KMS-11 (cell line): ENCODE results near the gene ADGRG6.

Source experiments
- H2AFZ ChIP-seq: fragments of 200-600 bp; sonication (generic); 2 replicates; pipeline ENCODE4 v1.6.1; 2016; ENCODE audit warnings: antibody characterized with exemption, mixed run types, low read depth
- H3K27ac ChIP-seq: fragments of 200-600 bp; sonication (generic); 2 replicates; pipeline ENCODE4 v1.6.1; 2016; ENCODE audit warnings: mild to moderate bottlenecking, mixed run types
- H3K27me3 ChIP-seq: fragments of 200-600 bp; sonication (generic); 2 replicates; pipeline ENCODE4 v1.6.1; 2017; ENCODE audit warnings: mild to moderate bottlenecking, low read depth, mixed run types, moderate library complexity; ENCODE audit not compliant: insufficient read depth
- H3K36me3 ChIP-seq: fragments of 200-600 bp; sonication (generic); 2 replicates; pipeline ENCODE4 v1.6.1; 2017; ENCODE audit warnings: mild to moderate bottlenecking, mixed run types; ENCODE audit not compliant: insufficient read depth
- H3K4me1 ChIP-seq: fragments of 200-600 bp; sonication (generic); 2 replicates; pipeline ENCODE4 v1.6.1; 2016; ENCODE audit warnings: mild to moderate bottlenecking, low read depth, mixed run types; ENCODE audit not compliant: poor library complexity, severe bottlenecking
- H3K4me2 ChIP-seq: fragments of 200-600 bp; sonication (generic); 2 replicates; pipeline ENCODE4 v1.7.0; 2016; ENCODE audit warnings: mild to moderate bottlenecking, mixed run types
- H3K4me3 ChIP-seq: fragments of 200-600 bp; sonication (generic); IDR thresholded peaks from 2 replicates; pipeline ENCODE4 v1.6.1; 2017; ENCODE audit warnings: low read depth, low read length, mixed read lengths; ENCODE audit not compliant: insufficient read depth
- H3K79me2 ChIP-seq: fragments of 200-600 bp; sonication (generic); 2 replicates; pipeline ENCODE4 v1.6.1; 2016; ENCODE audit warnings: low read depth, mixed run types; ENCODE audit not compliant: insufficient read depth
- H3K9ac ChIP-seq: fragments of 200-600 bp; sonication (generic); 2 replicates; pipeline ENCODE4 v1.6.1; 2016; ENCODE audit warnings: mild to moderate bottlenecking, mixed run types
- H4K20me1 ChIP-seq: fragments of 200-600 bp; sonication (generic); 2 replicates; pipeline ENCODE4 v1.6.1; 2016; ENCODE audit warnings: mild to moderate bottlenecking, mixed run types; ENCODE audit not compliant: insufficient read depth
- CTCF ChIP-seq: fragments of 200-600 bp; sonication (generic); conservative IDR thresholded peaks from 2 replicates; pipeline ENCODE4 v1.6.1; 2017; ENCODE audit warnings: low read depth, mild to moderate bottlenecking, antibody characterized with exemption, low read length, moderate library complexity, mixed read lengths

Gene ADGRG6

GRCh38 chr6:142398353-142398752 is 96.5 kb downstream of the ADGRG6 start:
- Histone ChIP-seq H4K20me1 (no peaks in the 10 kb centered on the region), H3K4me1 (peaks cover 23% of the 10 kb centered on the region), H3K36me3 (no peaks in the 10 kb centered on the region), H3K4me2 (no peak overlapping the region), H3K9ac (no peak overlapping the region), H3K79me2 (no peaks in the 10 kb centered on the region), H2AFZ (no peak overlapping the region), H3K27me3 (no peaks in the 10 kb centered on the region), H3K4me3 (no peak overlapping the region), H3K27ac (no peak overlapping the region)
- no peak for TF ChIP-seq CTCF

GRCh38 chr6:142399739-142400138 is 97.9 kb downstream of the ADGRG6 start:
- no peaks in the 10 kb centered on the region for H3K27me3 ChIP-seq
- no peak overlapping the region for H3K4me3 ChIP-seq
- no peaks in the 10 kb centered on the region for H4K20me1 ChIP-seq
- no peak overlapping the region for H3K27ac ChIP-seq
- no peak overlapping the region for H3K4me2 ChIP-seq
- H3K9ac ChIP-seq, result no peak overlapping the region
- H2AFZ ChIP-seq, result no peak overlapping the region
- no peak for TF ChIP-seq CTCF
- no peaks in the 10 kb centered on the region for H3K36me3 ChIP-seq
- peaks cover 22% of the 10 kb centered on the region for H3K4me1 ChIP-seq
- H3K79me2 ChIP-seq, result no peaks in the 10 kb centered on the region

- Histone ChIP-seq H4K20me1 (no peaks in the 10 kb centered on the region), H3K79me2 (no peaks in the 10 kb centered on the region), H3K9ac (no peak overlapping the region), H3K4me1 (peaks cover 15% of the 10 kb centered on the region), H3K4me3 (no peak overlapping the region), H3K27ac (no peak overlapping the region), H3K27me3 (no peaks in the 10 kb centered on the region), H3K4me2 (no peak overlapping the region), H2AFZ (no peak overlapping the region), H3K36me3 (no peaks in the 10 kb centered on the region)
- TF ChIP-seq CTCF, result no peak
Observed at GRCh38 chr6:142400495-142400894, 98.7 kb downstream of the ADGRG6 start.

DNA sequence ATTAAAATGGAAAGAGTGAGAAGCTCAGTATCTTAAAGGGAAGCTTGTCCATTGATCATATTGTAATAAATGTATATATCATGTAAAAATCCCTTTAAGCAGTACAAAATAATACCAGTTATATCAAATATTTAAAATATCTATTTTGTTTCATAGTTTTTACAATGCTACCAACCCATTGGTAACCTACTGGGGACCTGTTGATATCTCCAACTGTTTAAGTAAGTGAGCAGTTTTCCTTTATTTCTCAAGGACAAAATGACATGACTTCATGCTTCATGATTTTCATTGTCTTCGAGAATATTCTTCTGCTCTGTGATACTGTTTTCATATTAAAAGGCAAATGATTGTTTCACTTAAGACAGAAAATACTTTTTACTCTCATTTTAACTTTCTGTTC is 100.0 kb downstream of the ADGRG6 start:
- H2AFZ ChIP-seq, result no peak overlapping the region
- no peak overlapping the region for H3K9ac ChIP-seq
- no peaks in the 10 kb centered on the region for H4K20me1 ChIP-seq
- H3K4me3 ChIP-seq, result no peak overlapping the region
- H3K27me3 ChIP-seq, result no peaks in the 10 kb centered on the region
- no peaks in the 10 kb centered on the region for H3K79me2 ChIP-seq
- peaks cover 1% of the 10 kb centered on the region for H3K4me1 ChIP-seq
- no peak overlapping the region for H3K27ac ChIP-seq
- no peak overlapping the region for H3K4me2 ChIP-seq
- H3K36me3 ChIP-seq, result no peaks in the 10 kb centered on the region
- no peak for TF ChIP-seq CTCF
